ENCODE results near the gene THEMIS.

GRCh38 chr6:127851197-127851596, 49.7 kb downstream of the THEMIS start:
- no peak for TF ChIP-seq POLR2A (IDR thresholded peaks at IDR 0.05)
- no peak for TF ChIP-seq CTCF (IDR thresholded peaks at IDR 0.05)
